ENCODE results near the gene LHFPL4.

The LHFPL4 gene

GRCh38 chr3:9468460-9468859 lies 85.2 kb downstream of the LHFPL4 start:
- DNase-seq, result peak; percentile 8

GRCh38 chr3:9467451-9467850 lies 86.2 kb downstream of the LHFPL4 start:
- DNase-seq, result no peak

DNA sequence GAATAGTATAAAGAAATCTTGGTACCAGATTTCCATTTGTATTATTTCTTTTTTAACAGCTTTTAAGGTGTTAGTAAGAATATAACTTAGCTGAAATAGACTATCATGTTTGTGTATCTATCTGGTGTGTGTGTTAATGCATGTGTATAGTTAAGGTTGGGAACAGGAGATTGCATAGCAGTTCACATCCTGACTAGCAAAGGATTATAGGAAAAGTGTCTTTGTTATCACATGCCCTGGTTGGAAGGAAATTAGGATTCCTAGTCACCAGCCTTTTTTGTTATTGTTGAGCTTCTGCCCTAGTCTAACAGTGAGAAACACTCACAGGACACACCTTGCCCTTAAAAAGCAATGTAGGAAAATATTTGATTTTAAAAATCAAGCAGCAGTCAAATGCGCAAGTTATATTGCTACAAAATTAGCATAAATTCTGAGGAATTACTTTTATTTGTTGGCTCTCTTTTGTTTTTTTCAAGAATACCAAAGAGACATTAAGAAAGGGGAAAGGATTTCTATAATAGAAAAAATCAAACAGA lies 98.0 kb downstream of the LHFPL4 start:
- no peak for DNase-seq

DNA sequence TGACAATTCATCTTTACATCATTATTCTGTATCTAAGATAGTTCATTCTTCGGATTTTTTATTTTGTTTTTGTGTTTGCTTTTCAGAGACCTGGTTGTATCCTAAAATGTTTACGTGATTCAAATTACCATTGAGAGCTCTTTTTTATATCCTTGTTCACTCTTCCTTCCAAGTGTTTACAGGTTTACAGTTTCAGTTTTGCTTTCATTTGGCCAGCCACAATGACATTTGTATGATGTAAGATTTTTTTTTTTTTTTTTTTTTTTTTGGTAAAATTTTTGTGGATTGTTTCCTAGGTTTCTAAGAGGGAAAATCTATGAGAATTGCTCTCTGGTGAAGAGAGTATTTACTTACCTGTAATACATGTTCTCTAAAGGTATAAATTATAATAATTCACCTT lies 101.2 kb downstream of the LHFPL4 start:
- no peak for DNase-seq

GRCh38 chr3:9450991-9451390 lies 102.6 kb downstream of the LHFPL4 start:
- DNase-seq, result no peak

- no peak for DNase-seq
These were observed 103.5 kb downstream of the LHFPL4 start for GRCh38 chr3:9450126-9450525.

GRCh38 chr3:9448643-9449042 lies 105.0 kb downstream of the LHFPL4 start:
- DNase-seq, result no peak

All from stimulated activated CD4-positive, alpha-beta T cell treated with anti-CD3 and anti-CD28 coated beads, Interleukin-4, amount 100 ng/mL, for 24 hours (primary cell).